Heart left ventricle (tissue), 13 donors: ENCODE results near the gene CRP.

Experiments
- CTCF ChIP-seq, 12 donors: fragments of 200-600 bp; sonication (generic) in 4 of 12; IDR thresholded peaks; one replicate each; pipeline versions ENCODE4 v1.5.0 to v1.8.0; 2018 to 2022; ENCODE audit warnings: antibody characterized with exemption in 12 of 12, mild to moderate bottlenecking in 5 of 12
- POLR2A ChIP-seq, 2 donors: fragments of 450-650 bp; IDR thresholded peaks; one replicate each; pipeline ENCODE4 v1.6.1; 2017; ENCODE audit warnings: antibody characterized with exemption in 2 of 2, mild to moderate bottlenecking in 2 of 2, moderate library complexity in 2 of 2
- donor health status: ischemic (EF 13 %, LVEDD 7.1; RV severe dilation, severe dysfunction).
- donor health status: DM: no; HTN: yes; CAD: no.
- donor health status: DM: no; HTN: no; CAD: no.
- donor health status: ischemic (EF 25% LVEDD 6.9; RV normal size, moderate dysfunction).
- donor health status: ischemic (EF 25% LVEDD 5.7; RV mildly dilated, moderate dysfunction).
- donor health status: ischemic (EF 35%, LVEDD 5.7; RV mildly dilated, moderate dysfunction).
- donor health status: nonischemic (EF 11% LVEDD 7.7; RV severe dilation, severe dysfunction).
- donor health status: DM: yes; HTN: yes; CAD: no.
- donor health status: PGD.
- donor health status: ischemic (EF 29% LVEDD 5.4; RV normal size, mild dysfunction).
- donor health status: nonischemic (EF 23%, LVEDD 6.1; RV moderate dilation, normal function).

GRCh38 chr1:159715855-159716254 is 1.5 kb upstream of the CRP start:
- TF ChIP-seq POLR2A (IDR thresholded peaks at IDR 0.05) (no peak), CTCF (IDR thresholded peaks at IDR 0.05) (no peak)
